Measurements from ENCODE around the gene CCSER1.

CCSER1 gene

DNA sequence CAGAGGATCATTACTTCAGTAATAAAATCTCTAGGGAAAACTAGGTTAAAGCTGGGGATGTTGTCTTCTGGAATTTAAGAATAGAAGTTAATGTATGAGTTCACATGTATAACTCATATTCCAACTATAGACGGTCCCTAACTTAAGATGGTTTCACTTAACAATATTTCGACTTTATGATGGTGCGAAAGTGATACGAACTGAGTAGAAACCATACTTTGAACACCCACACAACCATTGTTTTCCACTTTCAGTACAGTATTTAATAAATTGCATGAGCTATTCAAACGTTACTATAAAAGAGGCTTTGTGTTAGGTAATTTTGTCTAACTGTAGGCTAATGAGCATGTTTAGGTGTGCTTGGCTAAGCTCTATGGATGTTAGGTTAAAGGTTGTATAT, 38.7 kb downstream of the CCSER1 start:
- TF ChIP-seq, protein P1, sequence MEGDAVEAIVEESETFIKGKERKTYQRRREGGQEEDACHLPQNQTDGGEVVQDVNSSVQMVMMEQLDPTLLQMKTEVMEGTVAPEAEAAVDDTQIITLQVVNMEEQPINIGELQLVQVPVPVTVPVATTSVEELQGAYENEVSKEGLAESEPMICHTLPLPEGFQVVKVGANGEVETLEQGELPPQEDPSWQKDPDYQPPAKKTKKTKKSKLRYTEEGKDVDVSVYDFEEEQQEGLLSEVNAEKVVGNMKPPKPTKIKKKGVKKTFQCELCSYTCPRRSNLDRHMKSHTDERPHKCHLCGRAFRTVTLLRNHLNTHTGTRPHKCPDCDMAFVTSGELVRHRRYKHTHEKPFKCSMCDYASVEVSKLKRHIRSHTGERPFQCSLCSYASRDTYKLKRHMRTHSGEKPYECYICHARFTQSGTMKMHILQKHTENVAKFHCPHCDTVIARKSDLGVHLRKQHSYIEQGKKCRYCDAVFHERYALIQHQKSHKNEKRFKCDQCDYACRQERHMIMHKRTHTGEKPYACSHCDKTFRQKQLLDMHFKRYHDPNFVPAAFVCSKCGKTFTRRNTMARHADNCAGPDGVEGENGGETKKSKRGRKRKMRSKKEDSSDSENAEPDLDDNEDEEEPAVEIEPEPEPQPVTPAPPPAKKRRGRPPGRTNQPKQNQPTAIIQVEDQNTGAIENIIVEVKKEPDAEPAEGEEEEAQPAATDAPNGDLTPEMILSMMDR (IDR thresholded peaks at IDR 0.05; ENCODE audit: low read depth, low read length): no peak
- H3K9me3 ChIP-seq (ENCODE audit: severe bottlenecking): peaks cover 3% of the 10 kb centered on the region
- no peak for DNase-seq
- no peak overlapping the region for H3K4me3 ChIP-seq (ENCODE audit: low read depth, low read length)
- H3K27ac ChIP-seq: no peak overlapping the region
- H3K36me3 ChIP-seq: no peaks in the 10 kb centered on the region
- no peaks in the 10 kb centered on the region for H3K27me3 ChIP-seq (ENCODE audit: insufficient read depth, low read depth, severe bottlenecking)

- Histone ChIP-seq H3K27ac (peak overlapping the region; percentile 58), H3K27me3 (ENCODE audit: insufficient read depth, low read depth, severe bottlenecking) (no peaks in the 10 kb centered on the region), H3K36me3 (no peaks in the 10 kb centered on the region), H3K4me3 (ENCODE audit: low read depth, low read length) (peak overlapping the region; percentile 23), H3K9me3 (ENCODE audit: severe bottlenecking) (peaks cover 3% of the 10 kb centered on the region)
- TF ChIP-seq, protein P1 (IDR thresholded peaks at IDR 0.05; ENCODE audit: low read depth, low read length): 0 out of 2 replicates have a peak, but pooled peaks have one; percentile 20
- DNase-seq: peak; percentile 24
Observed at GRCh38 chr4:90171491-90171890, 44.3 kb downstream of the CCSER1 start.

DNA sequence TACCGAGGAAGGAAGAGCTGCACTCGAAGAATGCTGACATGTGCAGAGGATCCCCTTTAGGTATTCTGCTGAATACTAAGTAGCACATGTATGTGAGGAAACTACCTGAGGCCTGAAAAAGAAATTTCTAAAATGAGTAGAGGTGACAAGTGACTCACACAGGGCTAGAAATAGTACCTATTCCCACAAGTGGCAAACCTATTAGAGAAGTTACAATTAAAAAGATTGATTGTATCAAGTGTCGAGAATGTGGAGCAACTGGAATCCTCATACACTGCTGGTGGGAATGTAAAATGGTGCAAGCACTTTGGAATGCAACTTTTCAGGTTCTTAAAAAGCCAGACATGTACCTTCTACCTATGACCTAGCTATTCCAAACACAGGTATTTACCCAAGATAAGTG, 47.4 kb downstream of the CCSER1 start:
- H3K4me3 ChIP-seq (ENCODE audit: low read depth, low read length): no peak overlapping the region
- no peaks in the 10 kb centered on the region for H3K36me3 ChIP-seq
- no peaks in the 10 kb centered on the region for H3K27me3 ChIP-seq (ENCODE audit: insufficient read depth, low read depth, severe bottlenecking)
- H3K9me3 ChIP-seq (ENCODE audit: severe bottlenecking): peaks cover 3% of the 10 kb centered on the region
- no peak overlapping the region for H3K27ac ChIP-seq
- TF ChIP-seq, protein P1 (IDR thresholded peaks at IDR 0.05; ENCODE audit: low read depth, low read length): no peak
- DNase-seq: no peak

- H3K36me3 ChIP-seq: no peaks in the 10 kb centered on the region
- no peak for DNase-seq
- no peaks in the 10 kb centered on the region for H3K9me3 ChIP-seq (ENCODE audit: severe bottlenecking)
- H3K4me3 ChIP-seq (ENCODE audit: low read depth, low read length): no peak overlapping the region
- TF ChIP-seq, protein P1 (IDR thresholded peaks at IDR 0.05; ENCODE audit: low read depth, low read length): no peak
- no peak overlapping the region for H3K27ac ChIP-seq
- no peaks in the 10 kb centered on the region for H3K27me3 ChIP-seq (ENCODE audit: insufficient read depth, low read depth, severe bottlenecking)
Observed at GRCh38 chr4:90181644-90182043, 54.5 kb downstream of the CCSER1 start.

DNA sequence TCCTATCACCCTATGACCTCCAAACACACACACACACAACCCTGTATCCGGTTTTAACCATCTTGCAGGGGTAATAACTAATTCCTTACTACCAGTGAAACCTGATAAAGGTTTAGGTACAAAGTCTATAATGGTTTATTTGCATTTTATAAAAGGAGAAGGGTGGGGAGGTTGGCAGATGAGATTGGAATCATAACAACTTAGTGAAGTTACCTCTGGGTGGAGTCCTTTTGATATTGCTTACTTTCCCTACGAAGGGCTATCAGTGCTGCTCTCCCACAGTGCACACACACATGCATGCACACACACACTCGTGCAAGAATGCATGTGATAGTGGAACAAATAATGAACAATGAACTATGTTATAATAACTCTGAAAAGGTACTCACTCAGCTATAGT, 56.1 kb downstream of the CCSER1 start:
- Histone ChIP-seq H3K36me3 (no peaks in the 10 kb centered on the region), H3K4me3 (ENCODE audit: low read depth, low read length) (no peak overlapping the region), H3K9me3 (ENCODE audit: severe bottlenecking) (no peaks in the 10 kb centered on the region), H3K27ac (no peak overlapping the region), H3K27me3 (ENCODE audit: insufficient read depth, low read depth, severe bottlenecking) (no peaks in the 10 kb centered on the region)
- no peak for DNase-seq
- TF ChIP-seq, protein P1 (IDR thresholded peaks at IDR 0.05; ENCODE audit: low read depth, low read length): no peak

GRCh38 chr4:90184560-90184959, 57.4 kb downstream of the CCSER1 start:
- no peak for DNase-seq
- TF ChIP-seq, protein P1 (IDR thresholded peaks at IDR 0.05; ENCODE audit: low read depth, low read length): no peak

More at GRCh38 chr4:90184560-90184959, 57.4 kb downstream of the CCSER1 start:
- Histone ChIP-seq H3K4me3 (ENCODE audit: low read depth, low read length) (no peak overlapping the region), H3K27me3 (ENCODE audit: insufficient read depth, low read depth, severe bottlenecking) (no peaks in the 10 kb centered on the region), H3K27ac (no peak overlapping the region), H3K9me3 (ENCODE audit: severe bottlenecking) (no peaks in the 10 kb centered on the region), H3K36me3 (no peaks in the 10 kb centered on the region)

Measured in WERI-Rb-1 (cell line).